Vagina (tissue), 1 donor: ENCODE data around the gene PSMG3. TPM values are rescaled to one million over a fixed set of nuclear protein-coding genes. Genes with fewer than 3 reads are reported as not detected.

Experiments
- total RNA-seq: library from RNA; depleted of rRNA; stranded (reverse); fragments of >200 nt; gene quantifications from one replicate; pipeline ENCODE4 v1.2.3, GENCODE V29; 2016

PSMG3 gene
- total RNA-seq, 1 donor from 2014 or later: 49.6 TPM

Other genes starting within 250 kb of the PSMG3 start
- gene MICALL2, start 110.6 kb downstream of the PSMG3 start, total RNA-seq: 15.7 TPM
- gene INTS1, start 65.6 kb downstream of the PSMG3 start, total RNA-seq: 67.3 TPM
- 30.0 TPM for gene MAFK, start 39.3 kb downstream of the PSMG3 start, total RNA-seq
- gene TMEM184A, start 13.8 kb downstream of the PSMG3 start, total RNA-seq: 129 TPM
- gene ELFN1, start 100.2 kb upstream of the PSMG3 start, total RNA-seq: 2.2 TPM